ENCODE results near the gene KCNA10. TPM values are rescaled to one million over a fixed set of nuclear protein-coding genes. Genes with fewer than 3 reads are reported as not detected.

KCNA10 gene
- total and polyA plus RNA-seq, 2 of the 13 experiments (the other 11 are each of a cell fraction or from before 2014, with no cell fraction given), result not detected

DNA sequence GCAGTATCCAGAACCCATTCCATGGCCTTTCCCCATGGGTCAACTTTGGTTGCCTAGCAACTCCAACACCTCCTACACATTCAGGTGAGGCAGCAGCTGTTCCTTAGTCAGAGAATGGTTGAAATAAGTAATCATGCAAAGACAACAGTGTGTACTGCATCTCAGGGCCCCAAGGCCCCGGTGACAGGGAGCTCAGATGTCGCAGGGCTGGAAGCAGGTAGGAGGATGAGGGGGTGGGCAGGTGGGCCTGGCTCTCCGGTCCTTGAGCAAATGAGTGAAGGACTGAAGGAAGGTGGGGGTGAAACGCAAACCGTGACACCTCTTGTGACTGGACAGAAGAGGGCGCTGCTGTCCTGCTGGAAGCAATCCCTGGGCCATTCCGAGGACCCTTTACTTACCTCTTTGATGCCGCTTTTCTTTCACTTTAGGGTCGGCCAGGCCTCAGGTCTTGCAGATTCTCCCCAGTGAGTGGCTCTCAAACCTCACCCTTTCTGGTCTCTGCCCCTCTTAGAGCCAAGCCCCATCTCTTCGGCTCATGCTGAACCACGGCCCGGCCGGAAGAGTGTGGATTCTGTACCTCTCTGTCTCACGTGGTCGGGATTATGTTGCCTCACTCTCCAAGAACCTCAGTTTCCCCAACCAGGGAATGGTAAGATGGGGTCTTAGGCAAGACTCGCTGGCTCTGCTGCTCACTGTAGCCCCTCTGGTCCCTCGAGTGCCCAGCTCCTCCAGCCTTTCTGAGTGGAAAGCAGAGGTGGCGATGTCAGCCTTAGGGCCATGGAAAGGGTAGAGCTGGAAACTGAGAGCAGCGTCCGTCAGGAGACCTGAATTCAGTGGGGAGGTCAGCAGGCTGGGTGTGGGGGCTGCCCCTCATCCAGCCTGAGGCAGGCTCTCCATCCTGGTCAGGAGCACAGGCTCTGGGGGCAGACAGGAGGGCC is 5.6 kb upstream of the KCNA10 start:
- no peaks in the 10 kb centered on the region for H3K4me1 ChIP-seq (ENCODE audit: insufficient read depth, low read length)
- no peaks in the 10 kb centered on the region; a peak in 1 of 5 replicates for H3K27me3 ChIP-seq (ENCODE audit: control insufficient read depth in 1 of 2, insufficient read depth in 2 of 2, low read length in 2 of 2)
- H3K9me3 ChIP-seq (ENCODE audit: low read length), result no peaks in the 10 kb centered on the region
- ChIA-PET POLR2A (no interaction called here), CTCF (ENCODE audit: low intra/inter-chr PET ratio, low total read pairs) (interaction anchor here (0.9 to 2.3 kb wide), 2 partner anchors 24 to 91 kb away, joined by 4 to 8 read pairs; no protein-coding TSS in a partner anchor)
- FAIRE-seq, result peak; percentile 28
- intact Hi-C loops (cut with micrococcal nuclease; ENCODE audit: unreplicated experiment) (loop anchor here (2.0 to 10.0 kb wide), 2 partner anchors 24 to 90 kb away; no protein-coding TSS in a partner anchor), in situ Hi-C loops (cut with HindIII; ENCODE audit: extremely low pct_ligation_motif_present, low pct_unique_long_range_greater_than_20kb) (no loop called here)
- DNase-seq (ENCODE audit: low spot score), result peak; percentile 21
- TF ChIP-seq, protein P1, sequence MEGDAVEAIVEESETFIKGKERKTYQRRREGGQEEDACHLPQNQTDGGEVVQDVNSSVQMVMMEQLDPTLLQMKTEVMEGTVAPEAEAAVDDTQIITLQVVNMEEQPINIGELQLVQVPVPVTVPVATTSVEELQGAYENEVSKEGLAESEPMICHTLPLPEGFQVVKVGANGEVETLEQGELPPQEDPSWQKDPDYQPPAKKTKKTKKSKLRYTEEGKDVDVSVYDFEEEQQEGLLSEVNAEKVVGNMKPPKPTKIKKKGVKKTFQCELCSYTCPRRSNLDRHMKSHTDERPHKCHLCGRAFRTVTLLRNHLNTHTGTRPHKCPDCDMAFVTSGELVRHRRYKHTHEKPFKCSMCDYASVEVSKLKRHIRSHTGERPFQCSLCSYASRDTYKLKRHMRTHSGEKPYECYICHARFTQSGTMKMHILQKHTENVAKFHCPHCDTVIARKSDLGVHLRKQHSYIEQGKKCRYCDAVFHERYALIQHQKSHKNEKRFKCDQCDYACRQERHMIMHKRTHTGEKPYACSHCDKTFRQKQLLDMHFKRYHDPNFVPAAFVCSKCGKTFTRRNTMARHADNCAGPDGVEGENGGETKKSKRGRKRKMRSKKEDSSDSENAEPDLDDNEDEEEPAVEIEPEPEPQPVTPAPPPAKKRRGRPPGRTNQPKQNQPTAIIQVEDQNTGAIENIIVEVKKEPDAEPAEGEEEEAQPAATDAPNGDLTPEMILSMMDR (CRISPR knock-in tag; IDR thresholded peaks at IDR 0.05), result peak; percentile 80
- TF ChIP-seq, protein P2, sequence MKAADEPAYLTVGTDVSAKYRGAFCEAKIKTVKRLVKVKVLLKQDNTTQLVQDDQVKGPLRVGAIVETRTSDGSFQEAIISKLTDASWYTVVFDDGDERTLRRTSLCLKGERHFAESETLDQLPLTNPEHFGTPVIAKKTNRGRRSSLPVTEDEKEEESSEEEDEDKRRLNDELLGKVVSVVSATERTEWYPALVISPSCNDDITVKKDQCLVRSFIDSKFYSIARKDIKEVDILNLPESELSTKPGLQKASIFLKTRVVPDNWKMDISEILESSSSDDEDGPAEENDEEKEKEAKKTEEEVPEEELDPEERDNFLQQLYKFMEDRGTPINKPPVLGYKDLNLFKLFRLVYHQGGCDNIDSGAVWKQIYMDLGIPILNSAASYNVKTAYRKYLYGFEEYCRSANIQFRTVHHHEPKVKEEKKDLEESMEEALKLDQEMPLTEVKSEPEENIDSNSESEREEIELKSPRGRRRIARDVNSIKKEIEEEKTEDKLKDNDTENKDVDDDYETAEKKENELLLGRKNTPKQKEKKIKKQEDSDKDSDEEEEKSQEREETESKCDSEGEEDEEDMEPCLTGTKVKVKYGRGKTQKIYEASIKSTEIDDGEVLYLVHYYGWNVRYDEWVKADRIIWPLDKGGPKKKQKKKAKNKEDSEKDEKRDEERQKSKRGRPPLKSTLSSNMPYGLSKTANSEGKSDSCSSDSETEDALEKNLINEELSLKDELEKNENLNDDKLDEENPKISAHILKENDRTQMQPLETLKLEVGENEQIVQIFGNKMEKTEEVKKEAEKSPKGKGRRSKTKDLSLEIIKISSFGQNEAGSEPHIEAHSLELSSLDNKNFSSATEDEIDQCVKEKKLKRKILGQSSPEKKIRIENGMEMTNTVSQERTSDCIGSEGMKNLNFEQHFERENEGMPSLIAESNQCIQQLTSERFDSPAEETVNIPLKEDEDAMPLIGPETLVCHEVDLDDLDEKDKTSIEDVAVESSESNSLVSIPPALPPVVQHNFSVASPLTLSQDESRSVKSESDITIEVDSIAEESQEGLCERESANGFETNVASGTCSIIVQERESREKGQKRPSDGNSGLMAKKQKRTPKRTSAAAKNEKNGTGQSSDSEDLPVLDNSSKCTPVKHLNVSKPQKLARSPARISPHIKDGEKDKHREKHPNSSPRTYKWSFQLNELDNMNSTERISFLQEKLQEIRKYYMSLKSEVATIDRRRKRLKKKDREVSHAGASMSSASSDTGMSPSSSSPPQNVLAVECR (CRISPR knock-in tag; IDR thresholded peaks at IDR 0.05; ENCODE audit: borderline replicate concordance), result no peak
- TF ChIP-seq ZNF652 (CRISPR knock-in tag; IDR thresholded peaks at IDR 0.05; ENCODE audit: borderline replicate concordance, low read depth), result 0 out of 2 replicates have a peak, but pooled peaks have one; percentile 34
- TF ChIP-seq, protein P3, sequence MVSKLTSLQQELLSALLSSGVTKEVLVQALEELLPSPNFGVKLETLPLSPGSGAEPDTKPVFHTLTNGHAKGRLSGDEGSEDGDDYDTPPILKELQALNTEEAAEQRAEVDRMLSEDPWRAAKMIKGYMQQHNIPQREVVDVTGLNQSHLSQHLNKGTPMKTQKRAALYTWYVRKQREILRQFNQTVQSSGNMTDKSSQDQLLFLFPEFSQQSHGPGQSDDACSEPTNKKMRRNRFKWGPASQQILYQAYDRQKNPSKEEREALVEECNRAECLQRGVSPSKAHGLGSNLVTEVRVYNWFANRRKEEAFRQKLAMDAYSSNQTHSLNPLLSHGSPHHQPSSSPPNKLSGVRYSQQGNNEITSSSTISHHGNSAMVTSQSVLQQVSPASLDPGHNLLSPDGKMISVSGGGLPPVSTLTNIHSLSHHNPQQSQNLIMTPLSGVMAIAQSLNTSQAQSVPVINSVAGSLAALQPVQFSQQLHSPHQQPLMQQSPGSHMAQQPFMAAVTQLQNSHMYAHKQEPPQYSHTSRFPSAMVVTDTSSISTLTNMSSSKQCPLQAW (CRISPR knock-in tag; IDR thresholded peaks at IDR 0.05), result 0 out of 2 replicates have a peak, but pooled peaks have one; percentile 15
- peak; percentile 38 for TF ChIP-seq RAD21 (CRISPR knock-in tag; IDR thresholded peaks at IDR 0.05)
- no peak for TF ChIP-seq PAWR (CRISPR knock-in tag; IDR thresholded peaks at IDR 0.05; ENCODE audit: borderline replicate concordance)
- peak; percentile 57; the same call in 1 of the 2 replicates for TF ChIP-seq SMC3 (IDR thresholded peaks at IDR 0.05; ENCODE audit: low read length)
- peak; percentile 69 for TF ChIP-seq STAG1 (CRISPR knock-in tag; IDR thresholded peaks at IDR 0.05)
- 0 out of 2 replicates have a peak, but pooled peaks have one; percentile 7 for TF ChIP-seq FOSL2 (CRISPR knock-in tag; IDR thresholded peaks at IDR 0.05)
- H3K4me2 ChIP-seq (ENCODE audit: low read depth, low read length), result peak overlapping the region; percentile 44
- no peak overlapping the region for H3K27ac ChIP-seq (ENCODE audit: extremely low read length, insufficient read depth, low read length)
- H2AFZ ChIP-seq (ENCODE audit: low read length), result no peak overlapping the region
- H4K20me1 ChIP-seq (ENCODE audit: insufficient read depth, low read length), result no peaks in the 10 kb centered on the region
- H3K4me3 ChIP-seq (replicated peaks in 1 of 3; ENCODE audit: insufficient read depth in 1 of 3, low read depth in 2 of 3, low read length in 3 of 3), result no peak overlapping the region; a peak in 1 of 6 replicates
- H3K9ac ChIP-seq (ENCODE audit: insufficient read depth, low read depth, low read length), result no peak overlapping the region
- BruUV-seq (replicated peaks), result no TSS peak
- no peaks in the 10 kb centered on the region for H3K79me2 ChIP-seq (ENCODE audit: insufficient read depth, low read length)
- ATAC-seq, result peak; percentile 87
- no peaks in the 10 kb centered on the region for H3K36me3 ChIP-seq (replicated peaks in 1 of 2; ENCODE audit: control insufficient read depth in 1 of 2, insufficient read depth in 2 of 2, low read length in 2 of 2)
- WGBS (ENCODE audit: low lambda C conversion rate), result 17% methylated on average over 12 of the region's 20 CpGs

Data from HepG2 (cell line).